H1 (cell line): ENCODE measurements around the gene TMEM198. TPM values are rescaled to one million over a fixed set of nuclear protein-coding genes. Genes with fewer than 3 reads are reported as not detected.
A peak's percentile ranks its signal among the peaks of the same experiment; 100 is the strongest.

Experiments
- BACH1 ChIP-seq: IDR thresholded peaks from 2 replicates; pipeline ENCODE4 v1.6.1; 2012; ENCODE audit warnings: low read length, improper control_type of control experiment
- E2F6 ChIP-seq: IDR thresholded peaks from 2 replicates; pipeline ENCODE4 v1.6.1; 2012; ENCODE audit warnings: inconsistent platforms
- EGR1 ChIP-seq: IDR thresholded peaks from 2 replicates; pipeline ENCODE4 v1.6.1; 2011; ENCODE audit warnings: low read depth, low read length, borderline replicate concordance
- JUN ChIP-seq: IDR thresholded peaks from 2 replicates; pipeline ENCODE4 v1.6.1; 2011; ENCODE audit warnings: low read depth, mild to moderate bottlenecking, improper control_type of control experiment, low read length
- KDM5A ChIP-seq: fragments of 200-600 bp; IDR thresholded peaks from 2 replicates; pipeline ENCODE4 v1.7.1; 2012; ENCODE audit warnings: mild to moderate bottlenecking, low read length, inconsistent platforms, mixed read lengths
- MAFK ChIP-seq: IDR thresholded peaks from 2 replicates; pipeline ENCODE4 v1.6.1; 2012; ENCODE audit warnings: low read depth, mild to moderate bottlenecking, improper control_type of control experiment, low read length
- POLR2A ChIP-seq, 2 experiments: IDR thresholded peaks; 1 replicate in 1 of 2; 2 replicates in 1 of 2; pipeline ENCODE4 v1.6.1; 2011; ENCODE audit warnings: low read depth in 2 of 2, low read length in 2 of 2, mild to moderate bottlenecking in 2 of 2; ENCODE audit errors: control extremely low read depth in 1 of 2
- POLR2AphosphoS5 ChIP-seq: IDR thresholded peaks from 2 replicates; pipeline ENCODE4 v1.6.1; 2011; ENCODE audit warnings: low read depth, low read length
- RFX5 ChIP-seq: IDR thresholded peaks from 2 replicates; pipeline ENCODE4 v1.6.1; 2011; ENCODE audit warnings: low read depth, low read length, improper control_type of control experiment, borderline replicate concordance
- SIN3A ChIP-seq, 2 experiments: IDR thresholded peaks in 1 of 2; conservative IDR thresholded peaks in 1 of 2; 2 replicates each; pipeline ENCODE4 v1.6.1; 2011 to 2012; ENCODE audit warnings: low read length in 2 of 2, improper control_type of control experiment in 1 of 2, low read depth in 1 of 2, mild to moderate bottlenecking in 1 of 2
- SP1 ChIP-seq: IDR thresholded peaks from 2 replicates; pipeline ENCODE4 v1.6.1; 2011; ENCODE audit warnings: low read depth, low read length
- SUZ12 ChIP-seq: fragments of 200-600 bp; sonication (generic); IDR thresholded peaks from 2 replicates; pipeline ENCODE4 v1.6.1; 2012; ENCODE audit warnings: mild to moderate bottlenecking, inconsistent platforms, low read length, moderate library complexity, mixed read lengths
- TAF7 ChIP-seq: optimal IDR thresholded peaks from 2 replicates; pipeline ENCODE3; 2011; ENCODE audit warnings: low read depth, mild to moderate bottlenecking, inconsistent platforms, low read length, moderate library complexity, borderline replicate concordance
- TBP ChIP-seq: IDR thresholded peaks from 2 replicates; pipeline ENCODE4 v1.6.1; 2011; ENCODE audit warnings: low read depth, low read length, improper control_type of control experiment
- TCF12 ChIP-seq: IDR thresholded peaks from 2 replicates; pipeline ENCODE4 v1.6.1; 2011; ENCODE audit warnings: low read depth, mild to moderate bottlenecking, low read length
- TEAD4 ChIP-seq: IDR thresholded peaks from 2 replicates; pipeline ENCODE4 v1.6.1; 2012; ENCODE audit warnings: low read depth, low read length, inconsistent platforms, mixed read lengths
- YY1 ChIP-seq: IDR thresholded peaks from 2 replicates; pipeline ENCODE4 v1.6.1; 2011; ENCODE audit warnings: low read depth, mild to moderate bottlenecking, low read length
- polyA plus RNA-seq, 7 experiments: library from polyadenylated mRNA; depleted of rRNA in 3 of 7; stranded (reverse) in 5 of 7; unstranded in 2 of 7; fragments of >200 nt in 5 of 7; fragments of 200-250 nt in 2 of 7; gene quantifications; 1 replicate in 5 of 7; 2 replicates in 1 of 7; 4 replicates in 1 of 7; pipeline versions ENCODE4 v1.2.1 to v1.2.3, GENCODE V29; 2011 to 2013; ENCODE audit warnings: missing spikeins in 2 of 7, mixed read lengths in 2 of 7
- total RNA-seq: library from RNA; stranded (reverse); fragmentation: NEBNext Ultra II Directional; extraction: Animal tissue kit (Norgen Biotek cat#: 25700); gene quantifications from 2 replicates; pipeline ENCODE4 v1.2.1, GENCODE V29; 2021

TMEM198 gene
- total and polyA plus RNA-seq, 2 of the 8 experiments (the other 6 are each of a cell fraction or from before 2014, with no cell fraction given) = 10.2 to 10.4 TPM

- peak in 1 of 2 experiments; percentile 46; a peak in 1 of 4 replicates for TF ChIP-seq SIN3A (conservative IDR thresholded peaks at IDR 0.05 in 1 of 2, IDR thresholded peaks at IDR 0.05 in 1 of 2; ENCODE audit: low read depth in 1 of 2, low read length in 2 of 2)
- peak; percentile 85; the same call in 1 of the 2 replicates for TF ChIP-seq TCF12
- peak; percentile 76; the same call in 1 of the 2 replicates for TF ChIP-seq YY1
- peak; percentile 15; the same call in 1 of the 2 replicates for TF ChIP-seq MAFK
- TF ChIP-seq TEAD4 = peak; percentile 97
- no peak for TF ChIP-seq JUN
- no peak for TF ChIP-seq RFX5
- TF ChIP-seq TAF7 = peak; percentile 50
- TF ChIP-seq EGR1 = 0 out of 2 replicates have a peak, but pooled peaks have one; percentile 33
- peak; percentile 87 for TF ChIP-seq SP1
- TF ChIP-seq POLR2A (IDR thresholded peaks at IDR 0.05; ENCODE audit: control extremely low read depth in 1 of 2, low read depth in 2 of 2, low read length in 2 of 2) = peak in 1 of 2 experiments; percentile 81; a peak in 2 of 3 replicates
- peak; percentile 64 for TF ChIP-seq POLR2AphosphoS5
- TF ChIP-seq KDM5A = no peak
- TF ChIP-seq E2F6 = no peak
- TF ChIP-seq SUZ12 = no peak
- peak; percentile 62; the same call in 1 of the 2 replicates for TF ChIP-seq TBP
- TF ChIP-seq BACH1 = peak; percentile 27; the same call in 1 of the 2 replicates
These were observed 21.6 kb downstream of the TMEM198 start (continued) for GRCh38 chr2:219565130-219566080.
